CD4-positive, CD25-positive, alpha-beta regulatory T cell (primary cell): ENCODE measurements around the gene RBBP8. TPM values are rescaled to one million over a fixed set of nuclear protein-coding genes. Genes with fewer than 3 reads are reported as not detected.

ENCODE experiments used
- ATAC-seq, 2 donors: fragments of 150-1000 bp; cut with Tn5 transposase; one replicate each; pipeline ENCODE4 v1.10.0; 2021; ENCODE audit warnings: low read depth in 2 of 2, moderate number of reproducible peaks in 2 of 2, moderate library complexity in 1 of 2
- DNase-seq, 3 donors: peaks; one replicate each; pipeline versions ENCODE4 v3.0.0 to v3.0.0-alpha.2; 2012 to 2022; ENCODE audit warnings: mixed read lengths in 1 of 3
- H3K27ac ChIP-seq: one replicate; pipeline ENCODE4 v1.7.0; 2013; ENCODE audit warnings: mild to moderate bottlenecking, low read length; ENCODE audit not compliant: insufficient read depth, poor library complexity, severe bottlenecking
- H3K27me3 ChIP-seq: one replicate; pipeline ENCODE4 v1.7.0; 2013; ENCODE audit warnings: low read length; ENCODE audit not compliant: control insufficient read depth, insufficient read depth
- H3K36me3 ChIP-seq: one replicate; pipeline ENCODE4 v1.7.0; 2013; ENCODE audit warnings: mild to moderate bottlenecking, low read length, moderate library complexity; ENCODE audit not compliant: control insufficient read depth, insufficient read depth
- H3K4me1 ChIP-seq: 2 replicates; pipeline ENCODE4 v1.7.0; 2013; ENCODE audit warnings: mild to moderate bottlenecking, low read length; ENCODE audit not compliant: insufficient read depth, control insufficient read depth, poor library complexity, severe bottlenecking
- H3K4me3 ChIP-seq: one replicate; pipeline ENCODE4 v1.7.0; 2013; ENCODE audit warnings: low read depth, mild to moderate bottlenecking, low read length, moderate library complexity
- H3K9me3 ChIP-seq, 2 experiments: 1 replicate in 1 of 2; 2 replicates in 1 of 2; pipeline ENCODE4 v1.7.0; 2013; ENCODE audit warnings: low read length in 2 of 2, mild to moderate bottlenecking in 1 of 2, moderate library complexity in 1 of 2; ENCODE audit not compliant: control insufficient read depth in 2 of 2
- H3K27ac Mint-ChIP-seq, 3 donors: one replicate each; pipeline ENCODE4 v1.8.0; 2020 to 2022; ENCODE audit warnings: mild to moderate bottlenecking in 3 of 3, mixed read lengths in 3 of 3, moderate library complexity in 2 of 3
- H3K27me3 Mint-ChIP-seq: one replicate; pipeline ENCODE4 v1.8.0; 2022; ENCODE audit warnings: mild to moderate bottlenecking, mixed read lengths
- H3K36me3 Mint-ChIP-seq: one replicate; pipeline ENCODE4 v1.8.0; 2020; ENCODE audit warnings: mixed read lengths
- H3K4me1 Mint-ChIP-seq, 4 donors: one replicate each; pipeline ENCODE4 v1.8.0; 2020 to 2022; ENCODE audit warnings: mixed read lengths in 4 of 4, mild to moderate bottlenecking in 1 of 4
- H3K4me3 Mint-ChIP-seq, 4 donors: one replicate each; pipeline ENCODE4 v1.8.0; 2020 to 2022; ENCODE audit warnings: mild to moderate bottlenecking in 4 of 4, mixed read lengths in 4 of 4, moderate library complexity in 3 of 4
- H3K9me3 Mint-ChIP-seq, 7 donors: one replicate each; pipeline ENCODE4 v1.8.0; 2020 to 2022; ENCODE audit warnings: mixed read lengths in 7 of 7, mild to moderate bottlenecking in 3 of 7, moderate library complexity in 2 of 7
- polyA plus RNA-seq, 4 donors: library from polyadenylated mRNA; unstranded; fragments of 300-500 nt; fragmentation: Illumina TruSeq; gene quantifications; one replicate each; pipeline ENCODE4 v1.2.3, GENCODE V29; 2021
- total RNA-seq: library from RNA; stranded (reverse); gene quantifications from one replicate; pipeline ENCODE4 v1.2.3, GENCODE V29; 2022

Gene RBBP8
- total and polyA plus RNA-seq, 5 donors from 2014 or later, result 3.1 to 8.6 (median 5.9) TPM

DNA sequence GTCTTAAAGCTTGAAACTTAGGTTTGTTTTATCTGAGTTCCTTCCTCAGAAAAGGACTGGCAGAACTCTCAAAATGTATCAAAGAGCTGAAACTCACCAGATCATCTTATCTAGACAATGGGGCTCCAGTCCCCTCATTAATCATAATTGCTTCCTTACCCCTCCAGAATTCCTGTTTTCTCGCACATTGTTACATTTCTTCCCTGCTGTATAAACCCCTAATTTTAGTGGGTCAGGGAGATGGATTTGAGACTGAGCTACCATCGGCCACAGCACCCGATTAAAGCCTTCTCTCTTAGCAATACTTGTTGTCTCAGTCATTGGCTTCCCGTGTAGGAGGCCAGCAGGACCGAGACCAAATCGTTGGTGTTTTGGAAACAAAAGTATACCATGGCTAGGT is 130.4 kb downstream of the RBBP8 start:
- Histone ChIP-seq H3K27me3 (no peaks in the 10 kb centered on the region), H3K27ac (no peak overlapping the region), H3K4me1 (peaks cover 8% of the 10 kb centered on the region), H3K4me3 (no peak overlapping the region), H3K9me3 (peaks cover 0 to 9% of the 10 kb centered on the region in 2 experiments), H3K36me3 (no peaks in the 10 kb centered on the region)
- Mint-ChIP-seq H3K9me3 (peaks cover 0 to 8% (median 3%) of the 10 kb centered on the region in 7 donors), H3K27ac (no peak overlapping the region), H3K36me3 (peaks cover 12% of the 10 kb centered on the region), H3K27me3 (peaks cover 20% of the 10 kb centered on the region), H3K4me3 (peak overlapping the region in 1 of 4 donors; percentile 32), H3K4me1 (peaks cover 6 to 12% (median 12%) of the 10 kb centered on the region in 4 donors)
- ATAC-seq (no peak), DNase-seq (no peak)

DNA sequence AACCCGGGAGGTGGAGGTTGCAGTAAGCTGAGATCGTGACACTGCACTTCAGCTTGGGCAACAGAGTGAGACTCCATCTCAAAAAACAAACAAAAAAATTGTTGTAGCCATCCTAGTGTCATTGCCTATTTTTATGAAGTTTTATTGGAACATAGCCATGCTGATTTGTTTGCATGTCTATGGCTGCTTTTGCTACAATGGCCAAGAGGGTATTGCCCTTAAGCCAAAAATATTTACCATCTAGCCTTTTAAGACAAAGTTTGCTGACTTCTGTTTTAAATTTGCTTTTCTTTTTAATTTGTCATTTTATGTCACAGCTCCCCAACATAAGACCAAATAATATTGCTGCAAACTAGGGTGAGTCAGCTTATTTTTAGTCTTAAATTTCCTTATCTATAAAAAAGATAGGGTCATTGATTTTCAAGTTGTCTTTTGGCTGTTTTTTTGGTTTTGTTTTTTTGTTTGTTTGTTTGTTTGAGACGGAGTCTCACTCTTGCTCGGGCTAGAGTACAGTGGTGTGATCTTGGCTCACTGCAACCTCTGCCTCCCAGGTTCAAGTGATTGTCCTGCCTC is 132.2 kb downstream of the RBBP8 start:
- H3K36me3 Mint-ChIP-seq, result peaks cover 12% of the 10 kb centered on the region
- Histone ChIP-seq H3K4me1 (peaks cover 26% of the 10 kb centered on the region), H3K27ac (no peak overlapping the region), H3K4me3 (no peak overlapping the region), H3K36me3 (no peaks in the 10 kb centered on the region), H3K9me3 (peaks cover 0 to 9% of the 10 kb centered on the region in 2 experiments), H3K27me3 (no peaks in the 10 kb centered on the region)
- no peak overlapping the region for H3K4me3 Mint-ChIP-seq
- H3K27ac Mint-ChIP-seq, result no peak overlapping the region
- H3K4me1 Mint-ChIP-seq, result peaks cover 18 to 31% (median 23%) of the 10 kb centered on the region in 4 donors
- H3K27me3 Mint-ChIP-seq, result peaks cover 13% of the 10 kb centered on the region
- DNase-seq (no peak), ATAC-seq (no peak)
- peaks cover 0 to 8% (median 3%) of the 10 kb centered on the region in 7 donors for H3K9me3 Mint-ChIP-seq

DNA sequence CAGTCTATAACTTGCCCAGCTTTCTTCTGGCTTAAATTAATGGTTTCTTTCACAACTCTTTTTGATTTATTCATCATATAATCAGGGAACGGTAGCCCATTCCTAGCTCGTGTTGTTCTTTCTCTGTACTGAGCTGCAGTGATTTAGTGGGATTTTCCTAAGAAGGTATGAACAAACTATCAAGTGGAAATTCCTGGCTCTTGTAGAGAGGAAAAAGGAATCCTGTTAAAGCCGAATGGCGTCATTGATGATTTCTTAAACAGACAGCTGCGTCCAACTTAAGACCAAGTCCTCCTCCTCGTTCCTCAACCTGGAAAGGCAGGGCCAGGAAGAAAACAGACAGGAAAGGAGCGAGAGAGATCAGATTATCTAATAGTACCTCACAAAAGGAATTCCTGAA is 132.9 kb downstream of the RBBP8 start:
- Histone ChIP-seq H3K27me3 (no peaks in the 10 kb centered on the region), H3K9me3 (peaks cover 0 to 9% of the 10 kb centered on the region in 2 experiments), H3K27ac (no peak overlapping the region), H3K4me1 (peaks cover 34% of the 10 kb centered on the region), H3K4me3 (no peak overlapping the region), H3K36me3 (no peaks in the 10 kb centered on the region)
- Mint-ChIP-seq H3K4me3 (no peak overlapping the region), H3K9me3 (peaks cover 0 to 8% (median 3%) of the 10 kb centered on the region in 7 donors), H3K36me3 (peaks cover 12% of the 10 kb centered on the region), H3K27ac (no peak overlapping the region), H3K4me1 (peaks cover 23 to 38% (median 29%) of the 10 kb centered on the region in 4 donors), H3K27me3 (peaks cover 13% of the 10 kb centered on the region)
- ATAC-seq (no peak), DNase-seq (no peak)

DNA sequence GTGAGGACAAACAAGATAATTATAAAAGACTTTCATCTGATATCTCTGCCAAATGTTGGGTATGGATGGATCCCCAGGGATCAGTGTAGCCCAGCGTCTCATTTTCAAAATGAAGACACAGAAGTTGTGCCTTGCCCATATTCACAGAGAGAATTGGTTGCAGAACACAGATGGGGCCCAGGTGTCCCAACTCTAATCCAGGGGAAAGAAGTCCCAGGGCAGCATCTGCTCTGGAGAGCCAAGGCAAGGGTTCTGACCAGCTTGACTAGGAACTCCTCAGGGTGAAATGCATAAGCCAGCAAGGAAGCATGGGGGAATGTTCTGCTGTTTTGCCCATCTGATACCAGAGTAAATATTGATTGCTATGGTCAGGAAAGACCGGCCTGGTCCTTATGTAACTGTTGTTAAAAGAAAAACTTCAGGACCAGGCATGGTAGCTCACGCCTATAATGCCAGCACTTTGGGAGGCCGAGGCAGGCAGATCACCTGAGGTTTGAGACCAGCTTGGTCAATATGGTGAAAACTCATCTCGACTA is 133.4 kb downstream of the RBBP8 start:
- ATAC-seq (no peak), DNase-seq (no peak)
- Histone ChIP-seq H3K4me3 (no peak overlapping the region), H3K4me1 (peaks cover 39% of the 10 kb centered on the region), H3K27ac (no peak overlapping the region), H3K36me3 (no peaks in the 10 kb centered on the region), H3K27me3 (no peaks in the 10 kb centered on the region), H3K9me3 (peaks cover 0 to 9% of the 10 kb centered on the region in 2 experiments)
- Mint-ChIP-seq H3K4me1 (peaks cover 26 to 43% (median 34%) of the 10 kb centered on the region in 4 donors), H3K4me3 (no peak overlapping the region), H3K9me3 (peaks cover 0 to 8% (median 3%) of the 10 kb centered on the region in 7 donors), H3K36me3 (peaks cover 12% of the 10 kb centered on the region), H3K27ac (no peak overlapping the region), H3K27me3 (peaks cover 13% of the 10 kb centered on the region)

DNA sequence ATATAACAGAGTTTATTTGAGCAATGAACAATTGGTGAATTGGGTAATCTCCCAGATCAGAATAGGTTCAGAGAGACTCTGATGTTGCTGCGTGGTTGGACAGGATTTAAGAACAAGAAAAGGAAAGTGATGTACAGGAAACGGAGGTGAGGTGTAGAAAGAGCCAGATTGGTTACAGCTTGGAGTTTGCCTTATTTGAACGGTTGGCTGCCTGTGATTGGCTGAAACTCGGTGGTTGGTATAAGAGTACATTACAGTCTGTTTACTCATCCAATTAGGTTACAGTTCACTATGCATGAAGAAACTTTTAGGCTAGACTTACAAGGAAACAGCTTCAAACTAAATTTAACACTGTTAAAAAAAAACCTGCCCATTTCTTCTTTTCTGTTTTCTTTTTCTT is 134.1 kb downstream of the RBBP8 start:
- Mint-ChIP-seq H3K4me3 (peak overlapping the region in 3 of 4 donors; percentile 1 to 23 (median 22)), H3K27ac (no peak overlapping the region), H3K27me3 (peaks cover 13% of the 10 kb centered on the region), H3K36me3 (peaks cover 12% of the 10 kb centered on the region), H3K9me3 (peaks cover 0 to 8% (median 3%) of the 10 kb centered on the region in 7 donors), H3K4me1 (peaks cover 32 to 50% (median 39%) of the 10 kb centered on the region in 4 donors)
- H3K27ac ChIP-seq, result no peak overlapping the region
- H3K9me3 ChIP-seq, result peaks cover 0 to 9% of the 10 kb centered on the region in 2 experiments
- H3K36me3 ChIP-seq, result no peaks in the 10 kb centered on the region
- peaks cover 45% of the 10 kb centered on the region for H3K4me1 ChIP-seq
- ATAC-seq (no peak), DNase-seq (peak in 1 of 3 donors; percentile 56)
- H3K27me3 ChIP-seq, result no peaks in the 10 kb centered on the region
- no peak overlapping the region for H3K4me3 ChIP-seq

DNA sequence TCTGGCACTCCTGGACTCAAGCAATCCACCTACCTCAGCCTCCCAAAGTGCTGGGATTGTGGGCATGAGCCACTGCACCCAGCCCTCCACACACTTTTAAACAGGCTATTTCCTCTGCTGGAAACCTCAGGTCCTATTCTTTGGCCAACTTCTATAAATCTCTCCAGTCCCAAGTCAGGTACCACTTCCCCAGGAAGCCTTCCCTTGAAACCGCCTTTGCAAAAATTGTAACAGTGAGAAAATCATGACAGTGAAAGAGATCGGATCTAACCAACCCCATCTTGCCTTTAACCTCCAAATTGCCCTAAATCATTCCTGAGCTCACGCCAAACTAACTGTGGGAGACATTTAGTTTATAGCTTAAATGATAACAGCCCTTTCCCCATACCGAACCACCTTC is 134.9 kb downstream of the RBBP8 start:
- peak overlapping the region in 1 of 3 donors; percentile 95 for H3K27ac Mint-ChIP-seq
- ATAC-seq, result no peak
- H3K4me3 Mint-ChIP-seq, result no peak overlapping the region

DNA sequence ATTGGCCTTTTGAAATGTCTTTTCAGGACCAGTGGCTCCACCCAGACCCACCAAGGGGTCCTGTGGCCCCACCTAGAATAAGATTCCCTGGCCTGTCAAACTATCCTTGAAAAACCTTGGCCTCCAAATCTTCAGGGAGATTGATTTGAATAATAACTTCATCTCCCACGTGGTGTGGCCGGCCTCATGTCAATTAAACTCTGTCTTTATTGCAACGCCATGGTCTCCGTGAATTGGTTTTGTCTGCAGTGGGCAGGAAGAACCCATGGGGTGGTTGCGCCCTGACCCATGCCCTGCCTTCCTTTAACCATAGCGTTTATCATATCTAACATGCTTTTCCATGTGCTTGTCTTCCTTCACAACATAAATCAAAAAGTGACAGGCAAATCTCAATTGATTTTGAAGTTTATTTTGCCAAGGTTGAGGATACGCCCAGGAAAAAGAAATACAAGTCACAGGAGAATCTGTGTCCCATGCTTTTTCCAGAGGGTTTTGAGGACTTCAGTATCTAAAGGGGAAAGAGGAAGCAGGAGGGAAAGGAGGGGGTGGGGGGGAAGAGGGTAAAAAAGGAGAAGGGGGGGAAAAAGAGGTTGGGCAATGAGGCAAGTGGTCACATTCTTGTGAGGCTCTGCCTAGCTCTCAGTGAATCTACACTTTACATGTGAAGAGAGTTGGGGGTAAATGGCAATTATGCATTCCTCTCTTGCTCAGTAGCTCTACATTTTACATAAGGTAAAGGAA is 135.6 kb downstream of the RBBP8 start:
- Histone ChIP-seq H3K27me3 (no peaks in the 10 kb centered on the region), H3K27ac (no peak overlapping the region), H3K36me3 (no peaks in the 10 kb centered on the region), H3K4me1 (peaks cover 60% of the 10 kb centered on the region), H3K9me3 (no peaks in the 10 kb centered on the region), H3K4me3 (no peak overlapping the region)
- H3K27ac Mint-ChIP-seq, result peak overlapping the region in 2 of 3 donors; percentile 82 to 95
- DNase-seq (no peak), ATAC-seq (no peak)
- peaks cover 4% of the 10 kb centered on the region for H3K27me3 Mint-ChIP-seq
- peaks cover 4% of the 10 kb centered on the region for H3K36me3 Mint-ChIP-seq
- peaks cover 0 to 3% (median 0%) of the 10 kb centered on the region in 7 donors for H3K9me3 Mint-ChIP-seq
- H3K4me3 Mint-ChIP-seq, result peak overlapping the region in 2 of 4 donors; percentile 12 to 51
- peaks cover 26 to 64% (median 44%) of the 10 kb centered on the region in 4 donors for H3K4me1 Mint-ChIP-seq

More for the DNA sequence above, 134.9 kb downstream of the RBBP8 start:
- Histone ChIP-seq H3K27ac (no peak overlapping the region), H3K36me3 (no peaks in the 10 kb centered on the region), H3K4me1 (peaks cover 53% of the 10 kb centered on the region), H3K27me3 (no peaks in the 10 kb centered on the region), H3K4me3 (no peak overlapping the region), H3K9me3 (peaks cover 0 to 7% of the 10 kb centered on the region in 2 experiments)
- Mint-ChIP-seq H3K27me3 (peaks cover 8% of the 10 kb centered on the region), H3K36me3 (peaks cover 11% of the 10 kb centered on the region), H3K9me3 (peaks cover 0 to 8% (median 3%) of the 10 kb centered on the region in 7 donors), H3K4me1 (peaks cover 33 to 57% (median 43%) of the 10 kb centered on the region in 4 donors)
- no peak for DNase-seq
